22Rv1 (cell line): Measurements from ENCODE around the gene SLX4.

Experiments used
- ZFX ChIP-seq: fragments of 450-650 bp; IDR thresholded peaks from 2 replicates; pipeline ENCODE4 v1.6.1; 2017; ENCODE audit warnings: antibody characterized with exemption, borderline replicate concordance
- TF ChIP-seq, protein P1 (sequence below): fragments of 450-650 bp; IDR thresholded peaks from 2 replicates; pipeline ENCODE4 v1.5.1; 2017; ENCODE audit warnings: mild to moderate bottlenecking

DNA sequence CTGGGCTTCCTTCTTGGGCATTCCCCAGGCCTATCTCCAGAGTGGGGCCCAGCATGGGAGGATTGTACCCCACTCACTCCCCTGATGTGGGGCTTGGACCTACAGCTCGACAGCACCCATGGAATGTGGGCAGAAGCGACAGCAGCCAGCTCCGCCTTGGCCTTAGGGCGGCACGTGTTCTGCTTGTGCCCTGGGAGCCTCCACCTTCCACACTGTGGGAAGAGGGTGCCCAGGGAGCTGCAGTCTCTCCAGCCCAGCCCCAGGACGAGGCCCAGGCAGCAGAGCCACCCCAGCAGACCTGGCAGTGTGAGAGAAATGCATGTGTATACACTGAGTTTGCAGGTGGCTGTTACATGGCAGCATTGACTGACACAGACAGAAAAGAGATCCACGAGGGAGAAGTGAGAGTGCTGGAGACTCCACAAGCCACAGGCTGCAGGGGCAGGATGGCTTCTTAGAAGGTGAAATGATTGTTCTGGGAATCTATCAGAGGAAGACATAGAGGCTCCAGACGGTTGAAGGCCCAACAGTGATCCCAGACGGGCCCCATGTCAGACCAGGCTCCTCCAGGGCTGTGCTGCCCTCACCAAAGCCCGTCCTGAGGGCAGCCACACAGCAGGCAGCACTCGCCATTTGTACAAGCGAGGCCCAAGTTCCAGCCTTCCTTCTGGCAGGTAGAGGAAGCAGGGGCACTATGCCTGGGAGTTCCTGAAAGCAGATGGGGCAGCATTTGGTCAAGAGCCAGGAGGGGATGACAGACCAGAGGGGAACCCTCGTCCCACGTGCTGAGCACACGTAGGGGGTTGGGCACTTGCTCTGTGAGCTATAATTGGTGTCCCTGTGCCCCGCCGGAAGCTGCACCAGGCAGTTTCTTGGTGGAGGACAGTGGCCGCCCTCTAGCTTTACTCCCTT lies 40.3 kb upstream of the SLX4 start:
- TF ChIP-seq, protein P1, sequence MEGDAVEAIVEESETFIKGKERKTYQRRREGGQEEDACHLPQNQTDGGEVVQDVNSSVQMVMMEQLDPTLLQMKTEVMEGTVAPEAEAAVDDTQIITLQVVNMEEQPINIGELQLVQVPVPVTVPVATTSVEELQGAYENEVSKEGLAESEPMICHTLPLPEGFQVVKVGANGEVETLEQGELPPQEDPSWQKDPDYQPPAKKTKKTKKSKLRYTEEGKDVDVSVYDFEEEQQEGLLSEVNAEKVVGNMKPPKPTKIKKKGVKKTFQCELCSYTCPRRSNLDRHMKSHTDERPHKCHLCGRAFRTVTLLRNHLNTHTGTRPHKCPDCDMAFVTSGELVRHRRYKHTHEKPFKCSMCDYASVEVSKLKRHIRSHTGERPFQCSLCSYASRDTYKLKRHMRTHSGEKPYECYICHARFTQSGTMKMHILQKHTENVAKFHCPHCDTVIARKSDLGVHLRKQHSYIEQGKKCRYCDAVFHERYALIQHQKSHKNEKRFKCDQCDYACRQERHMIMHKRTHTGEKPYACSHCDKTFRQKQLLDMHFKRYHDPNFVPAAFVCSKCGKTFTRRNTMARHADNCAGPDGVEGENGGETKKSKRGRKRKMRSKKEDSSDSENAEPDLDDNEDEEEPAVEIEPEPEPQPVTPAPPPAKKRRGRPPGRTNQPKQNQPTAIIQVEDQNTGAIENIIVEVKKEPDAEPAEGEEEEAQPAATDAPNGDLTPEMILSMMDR = no peak
- TF ChIP-seq ZFX = no peak
